Measurements from ENCODE around the gene THRB. TPM values are rescaled to one million over a fixed set of nuclear protein-coding genes. Genes with fewer than 3 reads are reported as not detected.

The THRB gene
- total and polyA plus RNA-seq, 2 donors (not counting 3 experiments of a cell fraction or from before 2014, with no cell fraction given) = 0.06 TPM; not detected in 1

- Histone ChIP-seq H3K9me1 (replicated peaks; ENCODE audit: control insufficient read depth, extremely low read depth, insufficient read depth, low read length) (no peaks in the 10 kb centered on the region), H3K4me1 (ENCODE audit: control insufficient read depth, extremely low read depth, insufficient read depth, low read length) (peaks cover 8% of the 10 kb centered on the region), H2AFZ (ENCODE audit: low read depth, low read length) (no peak overlapping the region), H3K9ac (replicated peaks; ENCODE audit: extremely low read depth, insufficient read depth, low read length) (no peak overlapping the region), H3K27ac (ENCODE audit: insufficient read depth, low read depth, low read length) (no peak overlapping the region), H3K9me3 (replicated peaks; ENCODE audit: control insufficient read depth, insufficient read depth, low read length) (no peaks in the 10 kb centered on the region), H4K20me1 (replicated peaks; ENCODE audit: control insufficient read depth, extremely low read depth, insufficient read depth, low read length) (no peaks in the 10 kb centered on the region), H3K27me3 (ENCODE audit: control insufficient read depth in 2 of 2, insufficient read depth in 2 of 2, low read length in 2 of 2) (no peaks in the 10 kb centered on the region), H3K79me2 (ENCODE audit: control insufficient read depth, insufficient read depth, low read length) (no peaks in the 10 kb centered on the region), H3K36me3 (ENCODE audit: control insufficient read depth in 2 of 2, extremely low read depth in 1 of 2, insufficient read depth in 2 of 2, low read length in 2 of 2) (no peaks in the 10 kb centered on the region), H3K4me2 (ENCODE audit: insufficient read depth, low read length) (no peak overlapping the region), H3K4me3 (replicated peaks in 1 of 3; ENCODE audit: insufficient read depth in 1 of 3, low read depth in 1 of 3, low read length in 3 of 3) (no peak overlapping the region)
- ChIA-PET POLR2A (no interaction called here), CTCF (no interaction called here)
- dilution Hi-C loops (cut with MboI; ENCODE audit: extremely low pct_ligation_motif_present, low sequenced_read_pairs) = no loop called here
- intact Hi-C loops (cut with micrococcal nuclease) = no loop called here
- TF ChIP-seq POLR2AphosphoS5 (IDR thresholded peaks at IDR 0.05; ENCODE audit: insufficient read depth, low read depth, low read length) (no peak), EZH2 (IDR thresholded peaks at IDR 0.05; ENCODE audit: borderline replicate concordance, low read depth, low read length, severe bottlenecking) (no peak), MAX (IDR thresholded peaks at IDR 0.05; ENCODE audit: insufficient read depth, insufficient read length) (no peak), POLR2A (IDR thresholded peaks at IDR 0.05; ENCODE audit: low read depth, low read length) (no peak), MYC (IDR thresholded peaks at IDR 0.05; ENCODE audit: low read depth, low read length) (no peak), JUN (IDR thresholded peaks at IDR 0.05; ENCODE audit: borderline replicate concordance, insufficient read depth, insufficient read length, low read depth) (no peak), CTCF (IDR thresholded peaks at IDR 0.05; ENCODE audit: extremely low read depth in 1 of 2, insufficient read depth in 1 of 2, low read depth in 1 of 2, low read length in 2 of 2) (no peak), FOS (IDR thresholded peaks at IDR 0.05; ENCODE audit: borderline replicate concordance, insufficient read depth, low read length) (no peak), GATA2 (IDR thresholded peaks at IDR 0.05; ENCODE audit: insufficient read depth, insufficient read length, low read depth, low read length) (no peak)
- DNase-seq (ENCODE audit: low read depth, low spot score) = peak; percentile 28
- no TSS peak for BruUV-seq (replicated peaks)
- FAIRE-seq = no peak
Observed at GRCh38 chr3:24508423-24508839, 13.8 kb upstream of the THRB start.

All from endothelial cell of umbilical vein (primary cell).